ENCODE measurements around the gene HDAC7. TPM values are rescaled to one million over a fixed set of nuclear protein-coding genes. Genes with fewer than 3 reads are reported as not detected.

Gene HDAC7
- total RNA-seq, 1 donor from 2014 or later: 93.2 TPM

DNA sequence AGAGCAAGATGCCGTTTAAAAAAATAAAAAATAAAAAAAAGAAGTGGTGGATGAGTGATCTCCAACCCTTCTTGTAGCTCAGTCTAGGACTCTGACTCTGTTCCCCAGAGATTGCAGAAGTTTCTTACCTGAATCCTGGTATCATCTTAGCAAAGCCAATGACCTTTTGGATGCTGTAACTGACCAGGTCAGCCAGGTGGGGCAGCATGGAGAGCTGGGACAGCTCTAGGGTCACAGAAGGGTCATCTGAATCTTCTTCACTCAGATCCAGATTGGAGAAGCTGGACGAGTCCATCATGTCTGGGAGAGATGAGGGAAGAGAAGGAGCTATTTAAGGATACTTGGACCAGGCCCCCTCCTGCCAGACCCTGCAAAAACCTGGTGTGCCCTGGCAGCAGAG lies 35.8 kb upstream of the HDAC7 start:
- H3K4me3 Mint-ChIP-seq (ENCODE audit: unreplicated experiment): no peak overlapping the region
- no peak overlapping the region for H3K27ac Mint-ChIP-seq (ENCODE audit: unreplicated experiment)
- H3K4me1 Mint-ChIP-seq (ENCODE audit: low read depth): peaks cover 5% of the 10 kb centered on the region
- DNase-seq (ENCODE audit: low spot score): no peak
- peaks cover 2% of the 10 kb centered on the region for H3K36me3 Mint-ChIP-seq (ENCODE audit: low read depth)
- no peaks in the 10 kb centered on the region for H3K27me3 Mint-ChIP-seq (ENCODE audit: low read depth)
- no peaks in the 10 kb centered on the region for H3K9me3 Mint-ChIP-seq (ENCODE audit: low read depth)
- TF ChIP-seq, protein P1, sequence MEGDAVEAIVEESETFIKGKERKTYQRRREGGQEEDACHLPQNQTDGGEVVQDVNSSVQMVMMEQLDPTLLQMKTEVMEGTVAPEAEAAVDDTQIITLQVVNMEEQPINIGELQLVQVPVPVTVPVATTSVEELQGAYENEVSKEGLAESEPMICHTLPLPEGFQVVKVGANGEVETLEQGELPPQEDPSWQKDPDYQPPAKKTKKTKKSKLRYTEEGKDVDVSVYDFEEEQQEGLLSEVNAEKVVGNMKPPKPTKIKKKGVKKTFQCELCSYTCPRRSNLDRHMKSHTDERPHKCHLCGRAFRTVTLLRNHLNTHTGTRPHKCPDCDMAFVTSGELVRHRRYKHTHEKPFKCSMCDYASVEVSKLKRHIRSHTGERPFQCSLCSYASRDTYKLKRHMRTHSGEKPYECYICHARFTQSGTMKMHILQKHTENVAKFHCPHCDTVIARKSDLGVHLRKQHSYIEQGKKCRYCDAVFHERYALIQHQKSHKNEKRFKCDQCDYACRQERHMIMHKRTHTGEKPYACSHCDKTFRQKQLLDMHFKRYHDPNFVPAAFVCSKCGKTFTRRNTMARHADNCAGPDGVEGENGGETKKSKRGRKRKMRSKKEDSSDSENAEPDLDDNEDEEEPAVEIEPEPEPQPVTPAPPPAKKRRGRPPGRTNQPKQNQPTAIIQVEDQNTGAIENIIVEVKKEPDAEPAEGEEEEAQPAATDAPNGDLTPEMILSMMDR (IDR thresholded peaks at IDR 0.05): no peak

DNA sequence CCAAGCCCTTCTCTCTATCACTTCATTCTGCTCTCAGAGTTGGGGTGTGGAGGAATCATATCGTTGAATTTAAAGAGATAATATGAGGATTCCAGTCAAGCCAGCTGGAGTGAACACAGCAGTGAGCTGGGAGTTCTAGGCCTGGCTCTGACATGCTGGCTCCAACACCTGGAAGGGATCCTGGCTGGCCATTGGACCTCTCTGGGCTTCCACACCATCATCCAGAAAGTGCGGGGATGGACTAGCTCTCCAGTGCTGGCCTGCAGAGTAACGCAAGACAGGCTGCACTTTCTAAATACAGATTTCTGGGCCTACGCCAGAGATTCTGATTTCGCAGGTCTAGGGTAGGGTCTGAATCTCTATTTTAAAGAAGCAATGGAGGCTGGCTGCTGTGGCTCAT lies 34.8 kb upstream of the HDAC7 start:
- Mint-ChIP-seq H3K4me1 (ENCODE audit: low read depth) (peaks cover 12% of the 10 kb centered on the region), H3K27ac (ENCODE audit: unreplicated experiment) (no peak overlapping the region), H3K4me3 (ENCODE audit: unreplicated experiment) (no peak overlapping the region), H3K36me3 (ENCODE audit: low read depth) (peaks cover 2% of the 10 kb centered on the region), H3K9me3 (ENCODE audit: low read depth) (no peaks in the 10 kb centered on the region), H3K27me3 (ENCODE audit: low read depth) (no peaks in the 10 kb centered on the region)
- DNase-seq (ENCODE audit: low spot score): no peak
- TF ChIP-seq, protein P1 (IDR thresholded peaks at IDR 0.05): no peak

DNA sequence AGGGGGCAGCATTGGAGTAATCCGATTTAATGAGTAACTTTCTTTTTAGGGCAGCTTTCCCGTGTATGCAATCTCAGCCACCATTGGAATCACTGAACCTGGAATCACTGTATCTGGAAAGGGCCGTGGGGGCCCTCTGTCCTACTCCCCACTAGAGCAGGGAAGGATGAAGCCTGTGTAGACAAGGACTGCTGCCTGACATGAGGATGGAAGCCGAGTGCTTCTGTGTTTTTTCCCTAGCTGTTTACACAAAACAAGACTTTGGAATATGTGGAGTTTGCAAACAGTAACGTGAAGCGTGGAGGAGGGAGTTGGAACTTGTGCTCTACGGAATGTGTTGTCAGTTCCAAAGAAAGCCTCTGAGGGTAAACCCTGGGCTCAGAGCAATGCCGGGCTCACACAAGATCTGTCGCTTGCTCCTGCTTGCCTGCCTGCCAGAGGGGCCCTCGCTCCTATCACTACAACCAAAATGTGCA lies 32.4 kb upstream of the HDAC7 start:
- Mint-ChIP-seq H3K36me3 (ENCODE audit: low read depth) (peaks cover 2% of the 10 kb centered on the region), H3K9me3 (ENCODE audit: low read depth) (no peaks in the 10 kb centered on the region), H3K27ac (ENCODE audit: unreplicated experiment) (no peak overlapping the region), H3K27me3 (ENCODE audit: low read depth) (no peaks in the 10 kb centered on the region), H3K4me1 (ENCODE audit: low read depth) (peaks cover 12% of the 10 kb centered on the region), H3K4me3 (ENCODE audit: unreplicated experiment) (no peak overlapping the region)
- TF ChIP-seq, protein P1 (IDR thresholded peaks at IDR 0.05): no peak
- no peak for DNase-seq (ENCODE audit: low spot score)

DNA sequence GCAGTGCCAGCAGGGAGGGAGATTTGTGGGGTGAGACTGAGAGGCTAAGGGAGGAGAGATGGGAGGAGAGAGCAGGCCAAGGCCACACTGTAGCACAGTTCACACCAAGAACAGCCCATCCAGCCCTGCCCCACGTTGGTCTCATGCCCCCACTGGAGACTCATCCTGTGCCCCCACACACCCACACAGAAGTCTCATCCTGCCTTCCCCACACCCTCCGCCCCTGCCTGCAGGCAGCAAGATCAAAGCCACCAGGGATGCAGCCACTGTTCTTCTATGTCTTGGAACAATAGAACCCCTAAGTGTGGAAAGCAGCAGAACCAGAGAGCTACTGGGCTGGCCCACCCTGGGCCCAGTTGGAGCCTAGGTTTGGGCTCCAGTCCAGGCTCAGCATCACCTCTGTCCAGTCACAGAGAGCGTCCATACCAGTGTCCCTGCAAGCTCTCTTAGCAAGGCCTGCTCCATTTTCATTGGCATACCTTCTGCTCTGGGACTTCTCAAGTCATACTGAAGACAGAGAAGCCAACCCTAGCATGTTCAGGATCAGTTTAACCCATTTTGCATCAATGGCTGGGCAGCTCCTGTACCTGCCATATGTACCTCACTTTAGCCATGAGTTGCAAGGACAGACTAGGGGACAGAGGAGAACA lies 31.7 kb upstream of the HDAC7 start:
- Mint-ChIP-seq H3K9me3 (ENCODE audit: low read depth) (no peaks in the 10 kb centered on the region), H3K4me3 (ENCODE audit: unreplicated experiment) (no peak overlapping the region), H3K27ac (ENCODE audit: unreplicated experiment) (no peak overlapping the region), H3K36me3 (ENCODE audit: low read depth) (peaks cover 2% of the 10 kb centered on the region), H3K4me1 (ENCODE audit: low read depth) (peaks cover 12% of the 10 kb centered on the region), H3K27me3 (ENCODE audit: low read depth) (no peaks in the 10 kb centered on the region)
- TF ChIP-seq, protein P1 (IDR thresholded peaks at IDR 0.05): no peak
- DNase-seq (ENCODE audit: low spot score): no peak

DNA sequence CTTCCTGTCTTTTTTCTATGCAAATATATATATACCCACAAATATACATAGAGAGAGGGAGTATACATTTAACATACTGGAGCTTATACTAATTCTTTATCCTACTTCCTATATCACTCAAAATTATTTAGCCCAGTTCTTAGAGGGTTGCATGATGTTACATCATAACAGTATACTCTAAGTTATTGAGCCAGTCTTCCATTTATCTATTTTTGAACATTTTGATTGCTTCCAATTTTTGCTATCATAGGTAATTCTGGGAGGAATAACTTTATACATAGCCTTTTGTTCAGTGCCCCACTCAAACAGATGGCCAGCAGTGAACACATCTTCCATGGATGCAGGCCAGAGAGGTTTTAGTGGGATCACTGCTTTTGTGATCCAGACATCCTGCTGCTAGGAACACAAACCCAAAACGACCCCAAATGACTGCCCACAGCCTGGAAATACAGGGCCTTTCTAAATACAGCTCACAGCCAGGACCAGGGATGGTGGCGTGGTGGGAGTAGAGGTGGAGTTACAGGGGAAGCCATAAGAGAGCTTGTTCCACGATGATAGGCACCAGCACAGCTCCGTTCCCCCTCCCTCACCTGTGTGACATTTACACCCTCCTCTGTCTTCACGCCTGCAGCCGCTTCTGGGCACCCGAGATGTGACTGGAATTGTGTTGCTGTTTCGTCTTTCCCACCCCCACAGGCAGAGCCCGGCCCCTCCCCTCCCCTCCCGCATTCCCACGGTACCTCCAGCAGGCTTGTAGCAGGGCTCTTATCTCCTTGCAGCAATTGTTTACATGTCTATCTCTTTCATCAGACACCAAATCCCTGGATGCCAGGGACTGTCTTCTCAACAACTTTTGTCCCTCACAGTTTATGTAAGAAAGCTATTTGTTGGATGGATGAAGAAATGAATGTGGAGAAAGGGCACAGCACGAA lies 30.7 kb upstream of the HDAC7 start:
- Mint-ChIP-seq H3K9me3 (ENCODE audit: low read depth) (no peaks in the 10 kb centered on the region), H3K4me3 (ENCODE audit: unreplicated experiment) (no peak overlapping the region)

More for the DNA sequence above, 30.7 kb upstream of the HDAC7 start:
- no peak for DNase-seq (ENCODE audit: low spot score)
- peaks cover 5% of the 10 kb centered on the region for H3K36me3 Mint-ChIP-seq (ENCODE audit: low read depth)
- TF ChIP-seq, protein P1 (IDR thresholded peaks at IDR 0.05): no peak
- peaks cover 12% of the 10 kb centered on the region for H3K4me1 Mint-ChIP-seq (ENCODE audit: low read depth)
- H3K27ac Mint-ChIP-seq (ENCODE audit: unreplicated experiment): no peak overlapping the region
- H3K27me3 Mint-ChIP-seq (ENCODE audit: low read depth): no peaks in the 10 kb centered on the region

Data from chondrocyte (in vitro differentiated cells).